Measurements from ENCODE around the gene THAP5. TPM values are rescaled to one million over a fixed set of nuclear protein-coding genes. Genes with fewer than 3 reads are reported as not detected.

Gene THAP5
- total RNA-seq (2014; rRNA removed; shearing (Covaris generic)): 34.0 and 43.6 TPM in 2 replicates

- peak; percentile 99 for DNase-seq (ENCODE audit: low read depth)
These were observed at the start of gene THAP5, which contains the start of gene DNAJB9 for GRCh38 chr7:108569381-108570145. THAP5 (minus strand) TSS chr7:108569706; CDS start chr7:108569569, 137 bp downstream. DNAJB9 (plus strand) TSS chr7:108569874; CDS start chr7:108571727, 1,853 bp downstream.

DNA sequence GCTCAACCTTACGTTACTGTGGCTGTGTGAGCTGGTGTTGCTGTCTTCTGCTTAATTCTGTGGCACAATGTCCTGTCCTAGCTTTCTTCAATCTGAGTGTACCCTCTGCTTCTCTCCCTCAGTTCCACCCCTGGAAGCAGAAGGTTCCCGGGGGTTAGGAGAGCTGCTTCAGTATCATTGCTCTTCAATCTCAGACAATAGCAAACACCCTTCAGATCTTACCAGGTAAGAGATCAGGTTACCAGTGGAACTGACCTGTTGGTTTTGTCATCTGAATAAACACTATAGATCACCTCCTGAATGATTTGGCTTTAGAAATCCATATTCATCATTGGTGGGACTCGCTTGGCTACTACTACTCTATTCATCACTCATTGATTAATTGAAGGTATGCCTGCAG lies 48.5 kb upstream of the THAP5 start:
- no peak for DNase-seq (ENCODE audit: low read depth)

DNA sequence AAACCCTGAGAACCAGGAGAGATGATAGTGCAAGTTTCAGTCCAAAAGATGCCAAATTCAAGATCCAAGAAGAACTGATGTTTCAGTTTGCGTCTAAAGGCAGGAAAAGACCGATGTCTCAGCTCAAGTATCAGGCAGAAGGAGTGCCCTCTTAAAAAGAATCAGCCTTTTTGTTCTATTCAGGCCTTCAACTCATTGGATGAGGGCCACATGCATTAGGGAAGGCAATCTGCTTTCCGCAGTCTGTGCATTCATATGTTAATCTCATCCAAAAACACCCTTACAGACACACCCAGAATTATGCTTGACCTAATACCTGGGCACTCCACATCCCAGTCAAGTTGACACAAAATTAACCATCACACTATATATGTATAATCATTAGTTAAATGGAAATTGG lies 45.4 kb upstream of the THAP5 start:
- no peak for DNase-seq (ENCODE audit: low read depth)

GRCh38 chr7:108613949-108614381 lies 44.5 kb upstream of the THAP5 start:
- no peak for DNase-seq (ENCODE audit: low read depth)

GRCh38 chr7:108613147-108613948 lies 43.8 kb upstream of the THAP5 start:
- peak; percentile 46 for DNase-seq (ENCODE audit: low read depth)

- no peak for DNase-seq (ENCODE audit: low read depth)
These were observed 41.8 kb upstream of the THAP5 start for GRCh38 chr7:108611268-108611667.

DNA sequence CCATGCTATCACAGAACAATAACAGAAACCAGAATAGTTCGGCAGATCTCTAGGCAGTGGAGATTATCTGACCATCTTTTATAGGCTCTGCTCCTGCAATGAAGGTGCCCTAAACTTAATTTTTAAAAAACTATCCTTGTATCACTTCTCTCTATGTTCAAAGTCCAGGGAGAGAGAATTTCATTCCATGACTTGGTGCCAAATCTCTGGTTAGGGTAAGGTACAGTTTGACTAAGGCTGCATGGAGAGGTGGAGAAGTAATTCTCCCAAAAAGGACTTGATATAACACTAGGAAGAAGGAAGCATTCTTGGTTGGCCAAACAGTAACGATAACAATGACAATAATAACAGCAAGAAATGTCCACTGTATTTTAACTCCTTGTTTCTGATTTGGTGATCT lies 40.1 kb upstream of the THAP5 start:
- no peak for DNase-seq (ENCODE audit: low read depth)

- DNase-seq (ENCODE audit: low read depth): no peak
These were observed 36.2 kb upstream of the THAP5 start for GRCh38 chr7:108605559-108606201.

DNA sequence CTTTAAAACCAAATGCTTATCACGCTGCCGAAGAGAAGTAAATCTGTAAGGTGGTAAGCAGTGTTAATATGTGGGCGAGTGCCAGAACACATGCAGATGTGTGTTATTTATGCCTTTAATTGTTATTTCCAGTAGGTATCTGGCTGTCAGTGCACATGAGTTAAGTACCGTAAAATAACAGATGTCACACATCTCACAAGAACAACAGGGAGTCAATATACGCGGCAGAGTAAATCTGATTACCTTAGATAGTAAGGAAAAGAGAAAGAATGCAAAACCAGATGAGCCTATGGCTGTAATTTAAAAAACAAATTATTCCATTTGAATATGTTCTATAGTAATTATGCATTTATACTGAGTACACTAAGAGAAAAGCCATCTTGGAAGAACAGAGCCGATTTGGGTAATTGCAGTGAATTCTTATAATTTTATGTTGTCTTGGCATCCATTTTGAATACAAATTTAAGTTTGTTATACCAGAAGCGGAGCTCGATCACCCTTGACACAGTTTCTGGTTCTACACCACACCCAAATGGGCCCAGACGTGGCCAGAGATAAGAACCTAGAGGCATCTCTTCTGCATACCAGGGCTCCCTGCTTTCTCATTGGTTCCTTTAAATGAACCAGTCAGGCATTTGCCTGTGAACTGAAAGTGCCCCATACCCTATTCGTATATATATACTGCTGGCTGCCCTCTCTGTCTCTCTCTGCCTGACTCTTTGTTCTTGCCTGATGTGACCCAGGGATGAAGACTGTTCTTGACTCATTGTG lies 35.0 kb upstream of the THAP5 start:
- no peak for DNase-seq (ENCODE audit: low read depth)

GRCh38 chr7:108603656-108604306 lies 34.3 kb upstream of the THAP5 start:
- DNase-seq (ENCODE audit: low read depth): no peak

DNA sequence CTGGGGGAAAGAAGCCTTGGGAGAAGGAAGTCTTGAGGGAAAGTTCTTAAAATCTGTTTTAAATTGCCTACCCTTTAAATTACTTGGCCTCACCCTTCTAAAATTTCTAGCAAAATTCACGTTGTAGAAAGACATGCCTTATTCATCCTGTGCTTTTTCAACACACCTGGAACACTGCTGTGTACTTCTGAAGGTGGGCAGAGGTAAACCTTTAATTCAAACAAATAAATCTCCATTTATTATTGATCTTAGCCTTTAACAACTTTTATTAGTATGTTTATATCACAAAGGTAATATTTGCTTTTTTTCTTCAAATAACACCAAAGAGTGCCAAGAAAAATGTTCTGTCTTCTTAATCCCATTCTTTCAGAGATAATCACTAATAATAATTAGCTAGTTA lies 30.9 kb upstream of the THAP5 start:
- DNase-seq (ENCODE audit: low read depth): no peak

DNA sequence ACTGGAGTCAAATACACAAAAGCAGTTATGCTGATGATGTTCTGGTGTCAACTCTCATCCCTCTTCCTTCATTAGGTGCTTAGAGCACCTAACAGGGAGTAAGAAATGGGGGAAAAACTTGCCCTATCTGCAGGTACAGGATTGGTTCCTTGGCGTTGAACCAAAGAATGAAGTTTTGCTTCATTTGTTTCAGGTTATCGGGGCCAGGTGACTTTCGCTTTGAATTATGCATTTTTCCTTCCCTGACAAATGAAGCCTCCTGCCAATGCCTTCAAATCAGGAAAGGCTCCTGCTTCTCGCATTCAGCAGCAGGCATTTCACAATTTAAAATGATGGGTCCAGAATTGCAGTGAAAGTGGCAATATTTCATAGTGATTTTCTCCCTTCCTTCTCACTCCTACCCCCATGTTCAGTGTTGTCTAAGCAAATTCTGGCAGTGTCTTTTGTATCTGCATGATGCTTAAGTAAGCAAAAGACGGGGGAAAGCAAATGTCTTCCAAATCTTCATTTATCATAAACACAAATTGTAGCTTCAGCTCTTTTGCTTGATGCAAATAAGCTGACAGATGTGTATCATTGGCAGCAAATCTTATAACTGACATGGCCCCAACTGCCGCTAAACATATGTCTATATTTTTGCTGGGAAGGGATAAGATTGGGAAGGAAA lies 29.5 kb upstream of the THAP5 start:
- no peak for DNase-seq (ENCODE audit: low read depth)

GRCh38 chr7:108598153-108598552 lies 28.6 kb upstream of the THAP5 start:
- no peak for DNase-seq (ENCODE audit: low read depth)

DNA sequence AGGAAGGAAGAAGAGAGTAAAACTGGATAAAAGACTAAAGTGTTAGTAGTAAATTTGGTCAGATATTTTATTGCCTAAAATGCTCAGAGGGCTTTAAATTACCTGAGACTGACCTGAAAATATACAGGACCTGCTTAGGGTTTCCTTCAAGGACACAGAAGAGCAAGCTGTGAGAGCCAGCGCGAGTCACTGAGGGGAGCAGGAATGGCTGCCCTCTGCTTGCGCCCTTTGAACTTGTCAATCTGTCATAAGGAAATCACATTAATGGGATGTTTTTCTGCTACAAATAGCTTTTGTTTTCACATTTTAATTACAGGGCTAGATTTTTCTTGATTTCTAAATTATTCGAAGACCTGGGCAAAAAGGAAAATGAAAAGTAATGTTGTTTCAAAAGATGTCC lies 27.1 kb upstream of the THAP5 start:
- no peak for DNase-seq (ENCODE audit: low read depth)

DNA sequence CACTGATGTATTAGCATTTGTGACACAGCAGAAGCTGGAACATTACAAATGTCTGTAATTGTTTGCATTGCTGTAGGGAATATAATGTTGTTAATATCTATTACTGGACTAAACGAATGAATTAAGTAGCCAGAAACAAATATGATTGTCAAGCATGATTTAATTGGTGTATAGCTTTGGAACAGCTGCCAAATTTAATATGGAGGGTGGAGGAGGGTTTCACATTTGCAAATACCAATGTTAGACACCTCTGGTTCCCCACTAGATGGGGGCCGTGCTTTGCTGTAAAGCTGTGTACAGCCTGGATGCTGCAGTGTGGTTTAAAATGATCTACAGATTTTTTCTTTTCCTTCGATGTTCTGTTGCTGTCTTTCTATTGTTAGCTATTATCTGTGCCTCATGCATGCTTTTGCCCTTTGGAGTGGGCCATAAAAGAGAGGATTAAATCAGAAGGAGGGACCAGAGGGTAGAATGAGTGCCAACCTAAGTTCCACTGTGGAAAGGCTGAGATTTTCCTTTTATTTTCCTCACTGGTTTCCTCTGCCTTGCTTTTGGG lies 23.2 kb upstream of the THAP5 start:
- DNase-seq (ENCODE audit: low read depth): peak; percentile 23

DNA sequence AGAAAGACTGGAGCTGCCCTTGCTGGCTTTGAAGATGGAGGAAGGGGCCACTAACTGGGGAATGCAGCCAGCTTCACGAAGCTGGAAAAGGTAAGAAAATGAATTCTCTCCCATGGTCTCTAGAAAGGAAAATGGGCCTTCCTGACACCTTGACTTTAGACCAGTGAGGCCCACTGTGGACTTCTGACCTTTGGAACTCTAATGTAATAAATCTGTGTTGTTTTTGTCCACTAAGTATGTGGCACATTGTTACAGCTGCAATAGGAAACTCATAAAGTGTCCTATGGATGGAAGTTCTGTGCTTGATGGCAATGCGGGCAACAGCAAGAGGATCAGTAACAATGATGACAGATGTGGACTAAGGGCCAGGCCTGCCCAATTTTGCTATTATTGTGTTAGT lies 21.1 kb upstream of the THAP5 start:
- no peak for DNase-seq (ENCODE audit: low read depth)

- DNase-seq (ENCODE audit: low read depth): no peak
These were observed 20.4 kb upstream of the THAP5 start for GRCh38 chr7:108589874-108590273.

- no peak for DNase-seq (ENCODE audit: low read depth)
These were observed 19.7 kb upstream of the THAP5 start for GRCh38 chr7:108589199-108589598.

DNA sequence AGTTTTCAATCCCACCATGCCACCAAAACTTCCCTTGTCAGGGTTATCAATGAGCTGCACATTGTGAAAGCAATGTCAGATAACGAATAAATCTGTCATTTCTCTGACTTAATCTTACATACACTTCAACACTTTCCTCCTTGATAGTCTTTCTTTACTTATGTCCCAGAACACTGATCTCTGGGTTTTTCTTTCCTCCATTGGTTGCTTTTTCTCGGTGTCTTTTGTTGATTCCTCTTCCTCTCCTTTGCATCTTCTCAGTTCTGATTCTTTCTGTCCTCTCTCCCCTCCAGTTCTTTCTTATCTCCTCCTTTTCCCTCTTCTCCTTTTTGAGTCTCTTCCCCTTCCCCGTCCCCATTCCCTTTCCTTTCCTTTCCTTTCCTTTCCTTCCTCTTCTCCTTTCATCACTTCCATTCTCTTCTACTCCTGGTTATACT lies 16.8 kb upstream of the THAP5 start:
- no peak for DNase-seq (ENCODE audit: low read depth)

- no peak for DNase-seq (ENCODE audit: low read depth)
These were observed 16.3 kb upstream of the THAP5 start for GRCh38 chr7:108585843-108586242.
